Measurements from ENCODE around the gene COPB2. TPM values are rescaled to one million over a fixed set of nuclear protein-coding genes. Genes with fewer than 3 reads are reported as not detected.

The COPB2 gene
- total RNA-seq, 1 experiment from 2014 or later = 95.8 TPM

DNA sequence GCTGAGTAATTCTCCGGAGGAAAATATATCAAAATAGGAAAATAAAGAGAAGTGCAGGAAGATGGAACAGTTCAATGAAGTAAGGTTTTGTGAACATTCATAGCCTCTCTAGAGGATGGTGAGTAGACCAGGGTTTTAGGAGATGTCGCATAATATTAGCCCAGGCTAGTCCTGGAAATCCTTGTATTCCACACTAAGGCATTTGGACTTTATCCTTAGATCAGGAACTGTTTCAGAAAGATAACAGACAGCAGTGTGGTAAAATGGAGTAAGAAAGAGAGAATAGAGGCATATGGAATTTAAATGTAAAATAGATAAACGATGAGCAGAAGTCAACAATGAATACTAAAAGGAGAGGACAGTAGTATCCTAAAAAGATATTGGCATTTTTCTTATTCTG, 12.1 kb downstream of the COPB2 start:
- Histone ChIP-seq H3K36me3 (ENCODE audit: low read depth, low read length) (peaks cover 49% of the 10 kb centered on the region), H3K4me1 (ENCODE audit: insufficient read depth, low read length) (no peaks in the 10 kb centered on the region), H3K27me3 (ENCODE audit: low read length) (no peaks in the 10 kb centered on the region), H3K27ac (ENCODE audit: low read length) (no peak overlapping the region), H3K4me3 (ENCODE audit: low read length) (no peak overlapping the region), H3F3A (ENCODE audit: low read length, unreplicated experiment) (no peaks in the 10 kb centered on the region), H3K4me2 (ENCODE audit: low read length) (no peak overlapping the region), H3K9me3 (ENCODE audit: low read length) (no peaks in the 10 kb centered on the region), H3K9me2 (replicated peaks; ENCODE audit: low read length) (no peaks in the 10 kb centered on the region), H2AFZ (ENCODE audit: low read length) (no peak overlapping the region), H3K9ac (ENCODE audit: low read length) (no peak overlapping the region), H3K79me2 (ENCODE audit: low read length) (peaks cover 18% of the 10 kb centered on the region), H4K20me1 (ENCODE audit: low read length) (no peaks in the 10 kb centered on the region)
- ChIA-PET CTCF (no interaction called here), POLR2A (ENCODE audit: unreplicated experiment) (no interaction called here)
- no TSS peak for BruUV-seq (replicated peaks)
- TF ChIP-seq CTCF (conservative IDR thresholded peaks at IDR 0.05; ENCODE audit: low read depth, low read length) = no peak
- no peak for TF ChIP-seq EZH2phosphoT487 (IDR thresholded peaks at IDR 0.05; ENCODE audit: borderline replicate concordance, low read length)
- no peak for TF ChIP-seq EZH2 (IDR thresholded peaks at IDR 0.05; ENCODE audit: low read length, unreplicated experiment)
- ATAC-seq (no peak), DNase-seq (no peak)
- intact Hi-C loops (cut with micrococcal nuclease) = no loop called here

- no peaks in the 10 kb centered on the region for H3K27me3 ChIP-seq (ENCODE audit: low read length)
- BruUV-seq (replicated peaks) = no TSS peak
- no peaks in the 10 kb centered on the region for H3K9me2 ChIP-seq (replicated peaks; ENCODE audit: low read length)
- CTCF ChIA-PET = no interaction called here
- H3F3A ChIP-seq (ENCODE audit: low read length, unreplicated experiment) = no peaks in the 10 kb centered on the region
- TF ChIP-seq EZH2 (IDR thresholded peaks at IDR 0.05; ENCODE audit: low read length, unreplicated experiment) (no peak), CTCF (conservative IDR thresholded peaks at IDR 0.05; ENCODE audit: low read depth, low read length) (no peak), EZH2phosphoT487 (IDR thresholded peaks at IDR 0.05; ENCODE audit: borderline replicate concordance, low read length) (no peak)
- POLR2A ChIA-PET (ENCODE audit: unreplicated experiment) = no interaction called here
- H3K79me2 ChIP-seq (ENCODE audit: low read length) = 0 out of 2 replicates have a peak, but pooled peaks cover under 1% of the 10 kb centered on the region
- intact Hi-C loops (cut with micrococcal nuclease) = no loop called here
- no peaks in the 10 kb centered on the region for H3K9me3 ChIP-seq (ENCODE audit: low read length)
- no peak overlapping the region for H3K9ac ChIP-seq (ENCODE audit: low read length)
- no peak overlapping the region for H3K4me3 ChIP-seq (ENCODE audit: low read length)
- DNase-seq (no peak), ATAC-seq (no peak)
- H3K27ac ChIP-seq (ENCODE audit: low read length) = no peak overlapping the region
- H3K4me2 ChIP-seq (ENCODE audit: low read length) = no peak overlapping the region
- peaks cover 72% of the 10 kb centered on the region for H3K36me3 ChIP-seq (ENCODE audit: low read depth, low read length)
- no peaks in the 10 kb centered on the region for H3K4me1 ChIP-seq (ENCODE audit: insufficient read depth, low read length)
- no peak overlapping the region for H2AFZ ChIP-seq (ENCODE audit: low read length)
- H4K20me1 ChIP-seq (ENCODE audit: low read length) = no peaks in the 10 kb centered on the region
Measured at GRCh38 chr3:139374099-139374498, 15.3 kb downstream of the COPB2 start.

DNA sequence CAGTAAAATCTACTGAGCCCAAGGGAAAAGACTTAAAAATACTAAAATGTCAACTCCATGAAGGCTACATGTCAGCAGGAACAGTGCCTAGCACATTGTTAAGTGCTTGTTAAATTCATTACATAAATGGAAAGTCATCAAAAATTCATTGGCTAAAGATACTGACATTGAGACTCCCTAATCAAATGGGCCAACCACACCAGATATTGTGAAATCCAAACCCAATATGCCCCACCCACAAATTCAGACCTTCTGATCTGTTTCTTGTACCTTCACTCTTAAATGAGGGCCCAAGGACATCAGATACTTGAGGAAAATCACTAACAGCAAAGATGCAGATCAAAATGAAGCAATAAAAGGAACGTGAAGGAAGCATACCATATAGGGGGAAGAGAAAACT, 24.9 kb downstream of the COPB2 start:
- intact Hi-C loops (cut with micrococcal nuclease) = no loop called here
- ChIA-PET CTCF (no interaction called here), POLR2A (ENCODE audit: unreplicated experiment) (no interaction called here)
- no peaks in the 10 kb centered on the region for H3K4me1 ChIP-seq (ENCODE audit: insufficient read depth, low read length)
- DNase-seq (no peak), ATAC-seq (no peak)
- H4K20me1 ChIP-seq (ENCODE audit: low read length) = no peaks in the 10 kb centered on the region
- no peak overlapping the region for H3K4me3 ChIP-seq (ENCODE audit: low read length)
- peaks cover 55% of the 10 kb centered on the region for H3K36me3 ChIP-seq (ENCODE audit: low read depth, low read length)
- H3K9me2 ChIP-seq (replicated peaks; ENCODE audit: low read length) = no peaks in the 10 kb centered on the region
- H3K27ac ChIP-seq (ENCODE audit: low read length) = no peak overlapping the region
- H3K79me2 ChIP-seq (ENCODE audit: low read length) = no peaks in the 10 kb centered on the region
- no peak overlapping the region for H2AFZ ChIP-seq (ENCODE audit: low read length)
- no peaks in the 10 kb centered on the region for H3K9me3 ChIP-seq (ENCODE audit: low read length)
- no peak overlapping the region for H3K4me2 ChIP-seq (ENCODE audit: low read length)
- no peaks in the 10 kb centered on the region for H3K27me3 ChIP-seq (ENCODE audit: low read length)
- TF ChIP-seq CTCF (conservative IDR thresholded peaks at IDR 0.05; ENCODE audit: low read depth, low read length) (no peak), EZH2phosphoT487 (IDR thresholded peaks at IDR 0.05; ENCODE audit: borderline replicate concordance, low read length) (no peak), EZH2 (IDR thresholded peaks at IDR 0.05; ENCODE audit: low read length, unreplicated experiment) (no peak)
- no peak overlapping the region for H3K9ac ChIP-seq (ENCODE audit: low read length)
- no peaks in the 10 kb centered on the region for H3F3A ChIP-seq (ENCODE audit: low read length, unreplicated experiment)
- no TSS peak for BruUV-seq (replicated peaks)

Data from PC-3 (cell line).